H9 (cell line): Measurements from ENCODE around the gene KCNQ2. TPM values are rescaled to one million over a fixed set of nuclear protein-coding genes. Genes with fewer than 3 reads are reported as not detected.
A peak's percentile ranks its signal among the peaks of the same experiment; 100 is the strongest.

ENCODE experiments used
- DNase-seq: peaks from one replicate; pipeline ENCODE4 v3.0.0-alpha.2; 2017
- H2AFZ ChIP-seq: one replicate; pipeline ENCODE4 v1.6.1; 2013; ENCODE audit warnings: mild to moderate bottlenecking, low read length, control low read depth, moderate library complexity
- H2AK5ac ChIP-seq: 2 replicates; pipeline ENCODE4 v1.6.1; 2013; ENCODE audit warnings: low read length, control low read depth, mixed read lengths; ENCODE audit not compliant: insufficient read length
- H2BK120ac ChIP-seq: one replicate; pipeline ENCODE4 v1.6.1; 2013; ENCODE audit warnings: low read depth, mild to moderate bottlenecking, low read length, control low read depth, inconsistent platforms; ENCODE audit not compliant: poor library complexity, severe bottlenecking
- H2BK12ac ChIP-seq: 2 replicates; pipeline ENCODE4 v1.6.1; 2013; ENCODE audit warnings: low read length, control low read depth, mixed read lengths, low read depth; ENCODE audit not compliant: insufficient read length
- H2BK15ac ChIP-seq: 2 replicates; pipeline ENCODE4 v1.6.1; 2013; ENCODE audit warnings: low read depth, low read length, control low read depth
- H2BK20ac ChIP-seq: one replicate; pipeline ENCODE4 v1.6.1; 2013; ENCODE audit warnings: low read depth, mild to moderate bottlenecking, low read length, control low read depth, inconsistent platforms; ENCODE audit not compliant: poor library complexity, severe bottlenecking
- H2BK5ac ChIP-seq: 2 replicates; pipeline ENCODE4 v1.6.1; 2013; ENCODE audit warnings: low read length, control low read depth, mixed read lengths; ENCODE audit not compliant: insufficient read length
- H3K14ac ChIP-seq: 2 replicates; pipeline ENCODE4 v1.6.1; 2013; ENCODE audit warnings: low read length, control low read depth; ENCODE audit not compliant: insufficient read depth
- H3K18ac ChIP-seq: 2 replicates; pipeline ENCODE4 v1.6.1; 2013; ENCODE audit warnings: low read depth, mild to moderate bottlenecking, mixed read lengths, low read length, control low read depth; ENCODE audit not compliant: insufficient read length
- H3K23ac ChIP-seq: 2 replicates; pipeline ENCODE4 v1.6.1; 2013; ENCODE audit warnings: low read length, control low read depth, mixed read lengths, low read depth; ENCODE audit not compliant: insufficient read length
- H3K23me2 ChIP-seq: 2 replicates; pipeline ENCODE4 v1.6.1; 2013; ENCODE audit warnings: low read depth, mild to moderate bottlenecking, mixed read lengths, low read length, control low read depth; ENCODE audit not compliant: insufficient read length, poor library complexity, severe bottlenecking
- H3K27ac ChIP-seq: 2 replicates; pipeline ENCODE4 v1.5.1; 2013; ENCODE audit warnings: low read length, control low read depth, mixed read lengths, low read depth; ENCODE audit not compliant: insufficient read length
- H3K27me3 ChIP-seq: 2 replicates; pipeline ENCODE4 v1.6.1; 2013; ENCODE audit warnings: low read length, control low read depth, inconsistent platforms; ENCODE audit not compliant: insufficient read depth
- H3K4ac ChIP-seq: 2 replicates; pipeline ENCODE4 v1.6.1; 2013; ENCODE audit warnings: low read depth, mild to moderate bottlenecking, control low read depth, inconsistent platforms, low read length, moderate library complexity
- H3K4me1 ChIP-seq: 2 replicates; pipeline ENCODE4 v1.6.1; 2013; ENCODE audit warnings: low read length, control low read depth, inconsistent platforms; ENCODE audit not compliant: insufficient read depth
- H3K4me2 ChIP-seq: 2 replicates; pipeline ENCODE4 v1.6.1; 2013; ENCODE audit warnings: low read length, control low read depth, mixed read lengths; ENCODE audit not compliant: insufficient read length, insufficient read depth
- H3K56ac ChIP-seq: 2 replicates; pipeline ENCODE4 v1.6.1; 2013; ENCODE audit warnings: low read depth, mild to moderate bottlenecking, mixed read lengths, low read length, control low read depth; ENCODE audit not compliant: insufficient read length
- H3K79me1 ChIP-seq: 2 replicates; pipeline ENCODE4 v1.6.1; 2013; ENCODE audit warnings: low read depth, mild to moderate bottlenecking, moderate library complexity, low read length, control low read depth, inconsistent platforms; ENCODE audit not compliant: insufficient read depth, poor library complexity, severe bottlenecking
- H3K79me2 ChIP-seq: 2 replicates; pipeline ENCODE4 v1.6.1; 2013; ENCODE audit warnings: low read length, control low read depth, inconsistent platforms; ENCODE audit not compliant: insufficient read depth
- H3K9ac ChIP-seq: 2 replicates; pipeline ENCODE4 v1.6.1; 2013; ENCODE audit warnings: low read length, control low read depth, mixed read lengths; ENCODE audit not compliant: insufficient read length; ENCODE audit errors: extremely low read depth
- H3K9me3 ChIP-seq: one replicate; pipeline ENCODE4 v1.6.1; 2013; ENCODE audit warnings: low read depth, low read length, inconsistent platforms; ENCODE audit not compliant: control insufficient read depth
- H3T11ph ChIP-seq: one replicate; pipeline ENCODE4 v1.6.1; 2013; ENCODE audit warnings: mild to moderate bottlenecking, low read length, control low read depth, inconsistent platforms
- H4K20me1 ChIP-seq: one replicate; pipeline ENCODE4 v1.6.1; 2013; ENCODE audit not compliant: control insufficient read depth, insufficient read length, insufficient read depth
- H4K5ac ChIP-seq: 2 replicates; pipeline ENCODE4 v1.6.1; 2013; ENCODE audit warnings: low read depth, mild to moderate bottlenecking, mixed read lengths, low read length, control low read depth; ENCODE audit not compliant: insufficient read length
- H4K8ac ChIP-seq: replicated peaks from 2 replicates; pipeline ENCODE4 v1.6.1; 2013; ENCODE audit warnings: low read length, control low read depth, mixed read lengths, low read depth; ENCODE audit not compliant: insufficient read length
- H4K91ac ChIP-seq: 2 replicates; pipeline ENCODE4 v1.6.1; 2013; ENCODE audit warnings: low read depth, mild to moderate bottlenecking, moderate library complexity, mixed read lengths, low read length, control low read depth; ENCODE audit not compliant: insufficient read length
- H3K27ac Mint-ChIP-seq, 3 experiments: 2 replicates in 2 of 3; 3 replicates in 1 of 3; pipeline ENCODE4 v1.8.0; 2020 to 2021; ENCODE audit warnings: mixed read lengths in 3 of 3, mild to moderate bottlenecking in 1 of 3, moderate library complexity in 1 of 3
- H3K27me3 Mint-ChIP-seq: 2 replicates; pipeline ENCODE4 v1.8.0; 2021; ENCODE audit warnings: low read depth, mild to moderate bottlenecking, moderate library complexity, mixed read lengths
- H3K36me3 Mint-ChIP-seq, 3 experiments: 2 replicates in 2 of 3; 3 replicates in 1 of 3; pipeline ENCODE4 v1.8.0; 2020 to 2021; ENCODE audit warnings: low read depth in 3 of 3, mixed read lengths in 3 of 3; ENCODE audit not compliant: insufficient read depth in 1 of 3
- H3K4me1 Mint-ChIP-seq, 2 experiments: 2 replicates each; pipeline ENCODE4 v1.8.0; 2020; ENCODE audit warnings: mixed read lengths in 2 of 2
- H3K4me3 Mint-ChIP-seq, 2 experiments: 2 replicates in 1 of 2; 3 replicates in 1 of 2; pipeline ENCODE4 v1.8.0; 2020 to 2021; ENCODE audit warnings: mild to moderate bottlenecking in 2 of 2, mixed read lengths in 2 of 2, moderate library complexity in 1 of 2
- H3K9me3 Mint-ChIP-seq, 2 experiments: 2 replicates in 1 of 2; 3 replicates in 1 of 2; pipeline ENCODE4 v1.8.0; 2020; ENCODE audit warnings: mild to moderate bottlenecking in 2 of 2, mixed read lengths in 2 of 2, moderate library complexity in 1 of 2
- WGBS: extraction: QIAGEN DNeasy Blood & Tissue Kit; methylation state at CpG from one replicate; pipeline ENCODE4 v1.1.7; 2013; ENCODE audit warnings: missing lambda C conversion rate, low lambda C conversion rate, mixed read lengths; ENCODE audit not compliant: insufficient read length; ENCODE audit errors: extremely low coverage; 5-methylcytosine and 5-hydroxymethylcytosine counted together
- total RNA-seq: library from RNA; stranded (reverse); gene quantifications from 2 replicates; pipeline ENCODE4 v1.2.1, GENCODE V29; 2021
- TF ChIP-seq, protein P1 (sequence below): fragments of 200-600 bp; sonication (generic); conservative IDR thresholded peaks from 3 replicates; pipeline ENCODE4 v1.8.0; 2021; ENCODE audit warnings: antibody characterized with exemption, mild to moderate bottlenecking

The KCNQ2 gene
- total RNA-seq, 1 experiment from 2014 or later = 69.2 TPM

DNA sequence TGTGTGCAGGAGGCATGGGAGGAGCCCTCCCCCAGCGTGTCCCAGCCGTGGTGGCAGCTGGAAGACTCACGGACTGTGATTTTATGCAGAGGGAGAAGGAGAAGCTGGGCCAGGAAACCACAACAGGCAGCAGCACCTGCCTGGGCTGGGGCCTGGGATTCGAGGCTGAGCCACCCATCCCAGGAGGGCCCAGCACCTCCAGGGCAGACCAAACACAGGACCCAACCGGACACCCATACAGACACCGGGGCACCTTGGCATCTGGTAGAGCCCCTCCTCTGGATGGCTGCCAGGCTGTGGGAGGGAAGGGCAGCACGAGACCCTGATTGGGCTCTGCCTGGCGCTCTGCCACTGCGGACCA lies 69.6 kb downstream of the KCNQ2 start:
- Histone ChIP-seq H4K8ac (no peak overlapping the region), H2BK15ac (no peak overlapping the region), H3K27ac (no peak overlapping the region), H3K79me2 (no peaks in the 10 kb centered on the region), H2BK12ac (no peak overlapping the region), H3K14ac (no peak overlapping the region), H3K4ac (no peak overlapping the region), H3K27me3 (no peaks in the 10 kb centered on the region), H2BK5ac (no peak overlapping the region), H2BK120ac (no peak overlapping the region), H4K5ac (no peak overlapping the region), H3K4me2 (no peak overlapping the region), H2AK5ac (no peak overlapping the region), H3K23me2 (no peaks in the 10 kb centered on the region), H3T11ph (no peak overlapping the region), H3K79me1 (no peaks in the 10 kb centered on the region), H3K9me3 (no peaks in the 10 kb centered on the region), H4K91ac (no peak overlapping the region), H2BK20ac (no peak overlapping the region), H2AFZ (no peak overlapping the region), H3K56ac (no peak overlapping the region), H3K18ac (no peak overlapping the region), H4K20me1 (no peaks in the 10 kb centered on the region), H3K9ac (no peak overlapping the region), H3K4me1 (no peaks in the 10 kb centered on the region), H3K23ac (no peak overlapping the region)
- TF ChIP-seq, protein P1, sequence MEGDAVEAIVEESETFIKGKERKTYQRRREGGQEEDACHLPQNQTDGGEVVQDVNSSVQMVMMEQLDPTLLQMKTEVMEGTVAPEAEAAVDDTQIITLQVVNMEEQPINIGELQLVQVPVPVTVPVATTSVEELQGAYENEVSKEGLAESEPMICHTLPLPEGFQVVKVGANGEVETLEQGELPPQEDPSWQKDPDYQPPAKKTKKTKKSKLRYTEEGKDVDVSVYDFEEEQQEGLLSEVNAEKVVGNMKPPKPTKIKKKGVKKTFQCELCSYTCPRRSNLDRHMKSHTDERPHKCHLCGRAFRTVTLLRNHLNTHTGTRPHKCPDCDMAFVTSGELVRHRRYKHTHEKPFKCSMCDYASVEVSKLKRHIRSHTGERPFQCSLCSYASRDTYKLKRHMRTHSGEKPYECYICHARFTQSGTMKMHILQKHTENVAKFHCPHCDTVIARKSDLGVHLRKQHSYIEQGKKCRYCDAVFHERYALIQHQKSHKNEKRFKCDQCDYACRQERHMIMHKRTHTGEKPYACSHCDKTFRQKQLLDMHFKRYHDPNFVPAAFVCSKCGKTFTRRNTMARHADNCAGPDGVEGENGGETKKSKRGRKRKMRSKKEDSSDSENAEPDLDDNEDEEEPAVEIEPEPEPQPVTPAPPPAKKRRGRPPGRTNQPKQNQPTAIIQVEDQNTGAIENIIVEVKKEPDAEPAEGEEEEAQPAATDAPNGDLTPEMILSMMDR = no peak
- Mint-ChIP-seq H3K27ac (peak overlapping the region in 1 of 3 experiments; percentile 76; a peak in 1 of 7 replicates), H3K4me1 (peaks cover 6 to 25% of the 10 kb centered on the region in 2 experiments), H3K9me3 (no peaks in the 10 kb centered on the region; a peak in 1 of 5 replicates), H3K27me3 (peaks cover 7% of the 10 kb centered on the region), H3K4me3 (no peak overlapping the region), H3K36me3 (no peaks in the 10 kb centered on the region)
- no CpG with 5 or more reads among the region's 9 CpGs for WGBS
- no peak for DNase-seq
